Uterus (tissue), 4 donors: ENCODE data around the gene FUT8. TPM values are rescaled to one million over a fixed set of nuclear protein-coding genes. Genes with fewer than 3 reads are reported as not detected.

ENCODE experiments used
- DNase-seq, 2 donors: peaks; one replicate each; pipeline ENCODE4 v3.0.0-alpha.2; 2019 to 2020
- H3K27ac ChIP-seq, 2 donors: fragments of 200-600 bp; sonication (generic); 1 replicate in 1 of 2; 2 replicates in 1 of 2; pipeline ENCODE4 v1.5.1; 2016 to 2018
- H3K27me3 ChIP-seq, 2 donors: fragments of 200-600 bp; sonication (generic); one replicate each; pipeline ENCODE4 v1.5.1; 2018 to 2019; ENCODE audit warnings: control low read depth in 1 of 2
- H3K36me3 ChIP-seq, 2 donors: fragments of 200-600 bp; sonication (generic); one replicate each; pipeline ENCODE4 v1.5.1; 2019; ENCODE audit warnings: control low read depth in 1 of 2
- H3K4me1 ChIP-seq, 2 donors: fragments of 200-600 bp; sonication (generic); one replicate each; pipeline ENCODE4 v1.5.1; 2018 to 2019; ENCODE audit warnings: control low read depth in 1 of 2
- H3K4me3 ChIP-seq, 2 donors: fragments of 200-600 bp; sonication (generic); 1 replicate in 1 of 2; 2 replicates in 1 of 2; pipeline ENCODE4 v1.5.1; 2018 to 2019; ENCODE audit warnings: mild to moderate bottlenecking in 1 of 2
- H3K9me3 ChIP-seq, 2 donors: fragments of 200-600 bp; sonication (generic); one replicate each; pipeline ENCODE4 v1.5.1; 2019; ENCODE audit warnings: control low read depth in 1 of 2
- POLR2A ChIP-seq, 2 donors: fragments of 450-650 bp; IDR thresholded peaks; one replicate each; pipeline ENCODE4 v1.6.1; 2016; ENCODE audit warnings: antibody characterized with exemption in 2 of 2, mild to moderate bottlenecking in 1 of 2, moderate library complexity in 1 of 2
- intact Hi-C: fragments of 100-400 bp; cut with DNase I; formaldehyde crosslinking; loops from one replicate; pipeline ENCODE4 v1.15.1; 2023; ENCODE audit warnings: low total_unique reads
- total RNA-seq, 4 donors: library from RNA; depleted of rRNA in 3 of 4; stranded (reverse); fragments of >200 nt in 3 of 4; gene quantifications; one replicate each; pipeline versions ENCODE4 v1.1.0 to v1.2.4, GENCODE V29; 2014 to 2023
- TF ChIP-seq, protein P1 (sequence below), 4 experiments: fragments of 200-600 bp in 2 of 4; fragments of 450-650 bp in 2 of 4; sonication (generic) in 2 of 4; IDR thresholded peaks; one replicate each; pipeline ENCODE4 v1.5.1; 2016 to 2019; ENCODE audit warnings: antibody characterized with exemption in 4 of 4, mild to moderate bottlenecking in 2 of 4, moderate library complexity in 1 of 4
- donor health status: DM: yes; HTN: yes; CAD: no.

FUT8 gene
- total RNA-seq, 4 donors from 2014 or later = 39.2 to 57.6 (median 51.8) TPM

- Histone ChIP-seq H3K27me3 (no peaks in the 10 kb centered on the region), H3K9me3 (no peaks in the 10 kb centered on the region), H3K4me3 (no peak overlapping the region), H3K4me1 (no peaks in the 10 kb centered on the region), H3K36me3 (no peaks in the 10 kb centered on the region), H3K27ac (no peak overlapping the region)
- TF ChIP-seq POLR2A (IDR thresholded peaks at IDR 0.05) = no peak
- TF ChIP-seq, protein P1, sequence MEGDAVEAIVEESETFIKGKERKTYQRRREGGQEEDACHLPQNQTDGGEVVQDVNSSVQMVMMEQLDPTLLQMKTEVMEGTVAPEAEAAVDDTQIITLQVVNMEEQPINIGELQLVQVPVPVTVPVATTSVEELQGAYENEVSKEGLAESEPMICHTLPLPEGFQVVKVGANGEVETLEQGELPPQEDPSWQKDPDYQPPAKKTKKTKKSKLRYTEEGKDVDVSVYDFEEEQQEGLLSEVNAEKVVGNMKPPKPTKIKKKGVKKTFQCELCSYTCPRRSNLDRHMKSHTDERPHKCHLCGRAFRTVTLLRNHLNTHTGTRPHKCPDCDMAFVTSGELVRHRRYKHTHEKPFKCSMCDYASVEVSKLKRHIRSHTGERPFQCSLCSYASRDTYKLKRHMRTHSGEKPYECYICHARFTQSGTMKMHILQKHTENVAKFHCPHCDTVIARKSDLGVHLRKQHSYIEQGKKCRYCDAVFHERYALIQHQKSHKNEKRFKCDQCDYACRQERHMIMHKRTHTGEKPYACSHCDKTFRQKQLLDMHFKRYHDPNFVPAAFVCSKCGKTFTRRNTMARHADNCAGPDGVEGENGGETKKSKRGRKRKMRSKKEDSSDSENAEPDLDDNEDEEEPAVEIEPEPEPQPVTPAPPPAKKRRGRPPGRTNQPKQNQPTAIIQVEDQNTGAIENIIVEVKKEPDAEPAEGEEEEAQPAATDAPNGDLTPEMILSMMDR (IDR thresholded peaks at IDR 0.05) = no peak
- intact Hi-C loops = no loop called here
- DNase-seq = no peak
Observed at GRCh38 chr14:65783576-65783975, 371.0 kb downstream of the FUT8 start.

DNA sequence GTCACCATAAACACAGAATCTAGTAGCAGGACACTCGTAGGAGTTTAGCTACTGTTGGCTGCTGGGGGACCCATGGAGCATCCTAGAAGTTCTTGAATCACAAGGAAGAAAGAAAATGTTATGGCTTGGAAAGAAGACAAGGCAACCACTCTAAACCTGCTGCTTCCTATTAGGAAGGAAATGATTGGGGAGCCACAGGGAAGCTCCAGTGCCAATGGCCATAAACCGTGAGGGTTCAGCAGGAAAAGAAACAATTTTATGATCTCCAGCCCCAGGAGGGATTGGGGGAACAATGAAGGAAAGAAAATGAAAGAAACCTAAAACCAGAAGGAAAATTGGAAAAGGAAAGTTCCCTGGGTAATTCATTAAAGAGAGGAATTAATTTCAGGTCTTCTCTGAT is 372.0 kb downstream of the FUT8 start:
- no peak overlapping the region for H3K27ac ChIP-seq
- intact Hi-C loops = no loop called here
- H3K27me3 ChIP-seq = no peaks in the 10 kb centered on the region
- TF ChIP-seq POLR2A (IDR thresholded peaks at IDR 0.05) = no peak
- TF ChIP-seq, protein P1 (IDR thresholded peaks at IDR 0.05) = no peak
- H3K4me1 ChIP-seq = no peaks in the 10 kb centered on the region
- DNase-seq = no peak
- H3K36me3 ChIP-seq = no peaks in the 10 kb centered on the region
- H3K4me3 ChIP-seq = no peak overlapping the region
- H3K9me3 ChIP-seq = no peaks in the 10 kb centered on the region

DNA sequence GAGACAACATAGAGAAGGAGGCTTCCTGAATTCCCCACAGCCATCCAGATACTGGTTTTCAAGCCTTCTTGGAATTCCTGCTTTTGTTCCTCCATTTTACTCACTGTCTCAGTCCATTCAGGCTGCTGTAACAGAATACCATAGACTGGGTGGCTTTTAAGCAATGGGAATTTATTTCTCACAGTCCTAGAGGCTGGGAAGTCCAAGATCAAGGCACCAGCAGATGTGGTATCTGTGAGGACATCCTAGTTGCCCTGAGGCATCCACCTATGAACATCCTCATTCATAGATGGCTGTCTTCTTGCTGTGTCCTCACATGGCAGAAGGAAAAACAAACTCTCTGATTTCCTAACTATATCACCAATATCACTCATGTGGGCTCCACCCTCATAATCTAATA is 374.9 kb downstream of the FUT8 start:
- DNase-seq = no peak
- TF ChIP-seq POLR2A (IDR thresholded peaks at IDR 0.05) = no peak
- TF ChIP-seq, protein P1 (IDR thresholded peaks at IDR 0.05) = no peak
- intact Hi-C loops = no loop called here
- no peak overlapping the region for H3K27ac ChIP-seq
- no peaks in the 10 kb centered on the region for H3K36me3 ChIP-seq
- no peaks in the 10 kb centered on the region for H3K27me3 ChIP-seq
- H3K4me3 ChIP-seq = no peak overlapping the region
- no peaks in the 10 kb centered on the region for H3K9me3 ChIP-seq
- H3K4me1 ChIP-seq = no peaks in the 10 kb centered on the region

GRCh38 chr14:65788876-65789275 is 376.3 kb downstream of the FUT8 start:
- no peak for DNase-seq
- Histone ChIP-seq H3K36me3 (no peaks in the 10 kb centered on the region), H3K9me3 (no peaks in the 10 kb centered on the region), H3K27me3 (no peaks in the 10 kb centered on the region), H3K4me3 (no peak overlapping the region), H3K4me1 (no peaks in the 10 kb centered on the region), H3K27ac (no peak overlapping the region)
- intact Hi-C loops = no loop called here
- TF ChIP-seq, protein P1 (IDR thresholded peaks at IDR 0.05) = no peak
- no peak for TF ChIP-seq POLR2A (IDR thresholded peaks at IDR 0.05)

DNA sequence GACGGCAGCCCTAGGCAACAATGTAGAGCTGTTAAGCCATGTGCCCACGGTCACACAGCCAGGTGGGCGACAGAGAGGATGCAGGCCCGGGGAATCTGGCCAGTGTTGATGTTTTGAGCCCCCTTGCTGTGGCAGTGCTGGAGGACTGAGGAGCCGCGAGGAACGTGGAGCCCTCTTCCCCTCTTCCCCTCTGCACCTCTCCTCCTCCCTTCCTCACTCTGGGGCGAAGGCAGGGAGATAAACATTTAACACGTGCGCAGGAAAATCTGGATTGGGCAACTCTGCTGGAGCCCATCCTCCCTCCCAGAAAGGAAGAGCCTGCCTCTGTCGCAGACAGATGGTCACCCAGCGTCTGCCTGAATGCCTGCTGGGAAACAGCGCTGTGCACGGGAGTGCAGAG is 376.8 kb downstream of the FUT8 start:
- H3K27ac ChIP-seq = no peak overlapping the region
- no peaks in the 10 kb centered on the region for H3K9me3 ChIP-seq
- H3K36me3 ChIP-seq = no peaks in the 10 kb centered on the region
- H3K4me1 ChIP-seq = no peaks in the 10 kb centered on the region
- no peak overlapping the region for H3K4me3 ChIP-seq
- intact Hi-C loops = no loop called here
- no peak for DNase-seq
- H3K27me3 ChIP-seq = no peaks in the 10 kb centered on the region
- TF ChIP-seq POLR2A (IDR thresholded peaks at IDR 0.05) = no peak
- TF ChIP-seq, protein P1 (IDR thresholded peaks at IDR 0.05) = no peak
